HG03135 (cell line): ENCODE results near the gene EIF3F.

ENCODE experiments used
- ATAC-seq: cut with Tn5 transposase; IDR thresholded peaks from one replicate; pipeline ENCODE4 v1.9.1; 2021; ENCODE audit warnings: mild to moderate bottlenecking, moderate library complexity; ENCODE audit not compliant: unreplicated experiment

EIF3F gene

DNA sequence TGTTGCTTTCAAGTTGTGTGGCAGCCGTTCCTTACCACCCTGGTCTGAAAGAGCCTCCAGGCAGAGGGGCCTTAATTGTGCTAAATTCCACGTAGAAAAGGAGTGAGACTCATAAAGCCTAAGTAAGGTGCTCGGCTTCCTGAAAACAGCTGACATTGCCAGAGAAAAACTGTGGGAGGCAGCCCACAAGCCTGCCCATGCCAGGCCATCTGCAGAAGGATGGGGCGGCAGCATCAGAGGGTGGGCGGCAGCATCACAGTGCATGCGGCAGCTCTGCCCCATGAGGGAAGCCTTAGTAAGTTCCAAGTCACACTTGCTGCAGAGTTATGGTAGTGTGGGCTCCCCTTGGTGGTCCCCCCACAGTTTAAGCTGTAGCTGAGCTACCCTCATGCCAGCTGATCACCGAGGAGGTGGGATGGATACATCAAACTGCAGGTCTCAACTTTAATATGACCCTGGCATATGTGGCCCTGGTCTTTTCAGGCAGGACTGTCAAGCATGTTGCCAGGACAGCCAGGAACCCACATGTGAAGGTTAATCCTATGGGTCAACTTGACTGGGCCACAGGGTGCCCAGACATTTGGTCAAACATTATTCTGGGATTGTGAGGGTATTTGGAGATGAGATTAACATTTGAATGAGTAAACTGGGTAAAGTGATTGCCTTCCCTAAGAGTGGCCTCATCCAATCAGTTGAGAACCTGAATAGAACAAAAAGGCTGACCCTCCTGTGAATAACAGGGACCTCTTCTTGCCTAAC, 3.1 kb upstream of the EIF3F start:
- ATAC-seq: no peak

DNA sequence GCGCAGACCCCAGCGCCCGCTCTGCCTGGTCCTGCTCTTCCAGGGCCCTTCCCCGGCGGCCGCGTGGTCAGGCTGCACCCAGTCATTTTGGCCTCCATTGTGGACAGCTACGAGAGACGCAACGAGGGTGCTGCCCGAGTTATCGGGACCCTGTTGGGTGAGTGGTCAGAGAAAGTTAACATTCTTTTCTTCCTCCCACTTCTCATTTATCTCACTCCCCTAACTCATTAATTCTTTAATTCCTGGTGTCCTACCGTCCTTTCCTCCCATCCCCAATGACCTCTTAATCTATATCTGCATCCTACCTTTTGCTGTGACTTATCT, 385 bp downstream of the EIF3F start:
- ATAC-seq: peak; percentile 8

- ATAC-seq: no peak
Observed at GRCh38 chr11:7994581-7995278, 7.6 kb downstream of the EIF3F start.

GRCh38 chr11:7999795-8000194, 12.7 kb downstream of the EIF3F start:
- no peak for ATAC-seq

DNA sequence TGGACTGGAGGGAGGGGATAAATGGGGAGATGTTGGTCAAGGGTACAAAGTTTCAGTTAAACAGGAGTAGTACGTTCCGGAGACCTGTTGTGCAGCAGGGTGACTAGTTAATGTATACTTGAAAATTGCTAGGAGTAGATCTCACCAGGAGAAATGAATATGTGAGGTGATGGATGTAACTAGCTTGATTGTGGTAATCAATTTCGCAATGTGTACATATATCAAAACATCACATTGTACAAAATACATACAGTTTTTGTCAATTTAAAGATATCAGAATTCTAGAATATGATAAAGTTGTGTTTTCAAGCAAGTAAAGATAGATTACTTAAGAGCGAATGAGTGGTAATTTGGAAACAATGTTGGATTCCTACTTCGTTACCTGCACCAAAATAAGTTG, 13.3 kb downstream of the EIF3F start:
- no peak for ATAC-seq

DNA sequence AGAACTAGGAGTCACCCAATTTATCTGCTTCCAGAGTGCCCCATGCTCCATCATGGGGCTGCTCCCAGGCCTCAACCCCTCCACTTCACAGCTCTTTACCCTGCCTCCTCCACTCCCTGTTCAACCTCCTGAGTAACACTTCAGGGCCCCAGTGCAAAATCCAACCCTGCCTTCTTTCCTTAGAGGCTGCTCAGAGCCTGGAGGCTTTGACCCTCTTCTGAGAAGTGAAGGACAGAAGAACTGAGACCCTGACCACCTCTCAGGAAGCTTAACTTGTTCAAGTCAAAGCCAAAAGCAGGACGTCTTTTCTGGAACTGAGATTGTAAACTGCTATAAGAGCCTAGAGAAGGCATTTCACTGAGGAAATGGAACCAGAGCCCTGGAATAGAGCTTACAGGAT, 15.5 kb downstream of the EIF3F start:
- ATAC-seq: no peak

DNA sequence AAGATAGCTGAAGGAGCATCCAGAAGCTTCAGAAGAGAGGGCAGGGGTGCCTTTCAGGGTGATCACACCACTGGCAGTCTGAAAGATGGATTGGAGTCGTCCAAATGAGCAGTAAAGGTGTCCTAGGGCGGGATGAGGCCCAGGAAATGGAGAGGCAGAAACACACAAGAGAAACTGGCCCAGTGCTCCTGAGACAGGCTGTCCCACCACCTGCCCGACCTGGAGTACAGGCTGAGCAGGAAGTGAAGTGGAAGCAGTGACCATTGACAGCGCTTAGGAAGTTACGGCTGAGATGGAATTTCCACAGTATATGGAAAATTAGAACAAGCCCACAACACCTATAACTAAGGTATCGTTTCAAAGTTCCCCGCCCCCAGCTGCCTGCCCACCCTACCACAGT, 16.1 kb downstream of the EIF3F start:
- no peak for ATAC-seq

DNA sequence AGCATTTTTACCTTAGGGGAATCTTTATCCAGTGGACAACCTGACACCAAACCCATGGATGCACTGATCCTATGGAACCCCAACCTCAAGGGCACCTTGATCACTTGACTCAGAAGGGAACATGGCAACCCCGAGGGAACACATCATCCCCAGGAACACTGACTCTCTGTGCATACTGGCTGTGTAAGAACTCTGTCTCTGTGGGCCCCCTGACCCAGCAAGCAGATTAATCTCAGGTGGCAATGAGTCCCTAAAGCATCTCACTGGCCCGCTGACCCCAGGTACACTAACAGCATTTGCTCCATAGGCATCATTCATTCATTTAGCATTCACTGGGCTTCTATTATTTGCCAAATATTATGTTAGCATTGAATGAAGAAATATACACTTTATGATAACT, 16.9 kb downstream of the EIF3F start:
- ATAC-seq: no peak

DNA sequence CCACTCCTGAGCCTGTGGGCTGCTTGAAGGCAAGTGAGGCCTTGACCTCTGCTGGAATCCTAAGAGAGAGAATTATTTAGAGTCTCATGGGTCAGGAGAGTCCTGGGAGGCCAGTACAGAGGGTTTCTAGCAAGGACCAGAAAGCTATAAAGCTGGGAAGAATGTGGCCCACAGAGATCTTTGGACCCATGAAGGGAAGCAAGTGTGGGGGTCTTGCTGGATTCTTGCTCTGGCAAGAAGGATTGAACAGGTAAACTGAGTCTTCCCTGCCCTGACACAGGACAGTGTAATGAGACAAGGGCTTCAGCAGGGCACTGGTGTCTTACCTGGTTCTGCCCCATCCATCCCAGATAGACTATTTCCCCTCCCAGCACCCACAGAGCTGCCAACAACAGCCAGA, 18.4 kb downstream of the EIF3F start:
- no peak for ATAC-seq

GRCh38 chr11:8006349-8006977, 19.3 kb downstream of the EIF3F start:
- peak; percentile 61 for ATAC-seq

- no peak for ATAC-seq
Observed at GRCh38 chr11:8008212-8008611, 21.1 kb downstream of the EIF3F start.

DNA sequence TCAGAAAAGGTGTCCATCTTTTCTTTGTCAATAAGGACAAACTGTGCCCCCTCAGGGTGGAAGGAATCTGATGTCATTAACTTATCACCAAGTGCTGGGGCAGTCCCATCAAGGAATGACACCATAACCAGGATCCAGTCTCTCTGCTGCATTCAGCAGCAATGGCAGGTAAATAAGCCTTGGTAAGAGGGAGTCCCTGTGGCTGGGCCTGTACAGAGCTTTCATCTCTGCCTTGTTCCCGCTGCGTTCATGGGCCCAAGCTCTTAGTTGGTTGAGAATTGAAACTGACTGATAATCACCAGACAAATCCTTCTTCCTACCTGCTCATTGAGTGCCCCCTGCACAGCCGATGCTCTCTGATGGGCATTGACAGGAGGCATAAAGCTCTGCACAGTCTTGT, 22.7 kb downstream of the EIF3F start:
- ATAC-seq: no peak

- no peak for ATAC-seq
Observed at GRCh38 chr11:8011371-8011770, 24.2 kb downstream of the EIF3F start.

GRCh38 chr11:8011981-8012444, 24.9 kb downstream of the EIF3F start:
- no peak for ATAC-seq

DNA sequence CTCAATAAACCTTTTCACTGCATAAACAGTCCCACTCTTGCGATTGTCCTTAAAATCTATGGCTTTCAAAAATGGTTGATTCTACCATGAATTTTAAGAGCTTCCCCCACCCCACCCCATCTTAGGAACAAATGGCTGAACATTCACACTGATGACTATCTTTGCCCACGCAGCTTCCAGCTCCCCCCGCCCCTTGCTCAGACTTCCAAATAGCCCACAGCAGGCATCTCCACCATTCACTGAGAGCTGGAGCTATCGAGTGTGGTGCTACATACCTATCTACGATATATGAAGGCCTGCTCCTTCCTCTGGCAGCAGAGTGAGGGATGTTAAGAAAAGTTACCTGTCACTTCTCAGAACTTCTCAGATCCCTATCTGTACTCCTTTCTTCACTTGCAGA, 26.7 kb downstream of the EIF3F start:
- ATAC-seq: no peak

- no peak for ATAC-seq
Observed at GRCh38 chr11:8015753-8016239, 28.7 kb downstream of the EIF3F start.

GRCh38 chr11:8016440-8016839, 29.3 kb downstream of the EIF3F start:
- no peak for ATAC-seq

DNA sequence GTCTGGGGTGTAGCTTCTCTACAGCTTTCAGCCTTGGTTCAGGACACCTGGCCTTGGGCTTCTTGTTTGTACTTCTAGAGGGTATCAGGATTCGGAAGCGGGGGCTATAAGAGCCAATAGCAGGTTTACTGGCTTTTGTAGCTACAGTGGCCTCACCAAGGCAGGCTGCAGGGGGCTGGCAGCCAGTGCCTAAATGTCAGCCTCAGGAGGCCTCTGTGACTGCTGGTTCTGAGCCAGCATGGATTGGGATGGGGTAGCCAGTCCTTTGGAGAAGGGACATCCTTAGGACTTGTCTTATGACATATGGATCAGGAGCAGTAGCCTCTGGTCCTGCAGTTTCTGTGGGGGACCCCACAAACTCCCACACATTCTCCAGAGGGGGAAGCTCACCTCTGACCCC, 29.9 kb downstream of the EIF3F start:
- no peak for ATAC-seq

GRCh38 chr11:8017894-8018483, 30.9 kb downstream of the EIF3F start:
- no peak for ATAC-seq

GRCh38 chr11:8018484-8019313, 31.6 kb downstream of the EIF3F start:
- no peak for ATAC-seq
